CD4-positive, alpha-beta T cell treated with Interleukin-1 beta for 1 hour (primary cell): ENCODE measurements around the gene SNX11.
A peak's percentile ranks its signal among the peaks of the same experiment; 100 is the strongest.
"Not testable (repeated sequence)": the region's sequence is repeated elsewhere in the genome, so short reads cannot be mapped to it uniquely, and the experiment has no call there.

Source experiments
- DNase-seq, 2 donors: peaks; one replicate each; pipeline ENCODE4 v3.0.0-alpha.2; 2020 to 2022

SNX11 gene

GRCh38 chr17:48107137-48108055 is at the start of gene SNX11:
Gene SNX11, plus strand, starts transcription at chr17:48107766. Its CDS starts 4,278 bp downstream, at chr17:48112044.
- peak; percentile 92 to 93 for DNase-seq

- DNase-seq = no peak
Observed at GRCh38 chr17:48058393-48059124, 49.0 kb upstream of the SNX11 start.

- no peak for DNase-seq
Observed at GRCh38 chr17:48059125-48059668, 48.4 kb upstream of the SNX11 start.

GRCh38 chr17:48060249-48060648 is 47.3 kb upstream of the SNX11 start:
- no peak for DNase-seq

GRCh38 chr17:48062273-48062672 is 45.3 kb upstream of the SNX11 start:
- no peak for DNase-seq

GRCh38 chr17:48064638-48065037 is 42.9 kb upstream of the SNX11 start:
- DNase-seq = no peak

GRCh38 chr17:48066192-48066591 is 41.4 kb upstream of the SNX11 start:
- no peak for DNase-seq

GRCh38 chr17:48066656-48067055 is 40.9 kb upstream of the SNX11 start:
- DNase-seq = no peak

GRCh38 chr17:48067245-48067644 is 40.3 kb upstream of the SNX11 start:
- no peak for DNase-seq

GRCh38 chr17:48067808-48068207 is 39.8 kb upstream of the SNX11 start:
- DNase-seq = not testable (repeated sequence)

GRCh38 chr17:48068491-48068961 is 39.0 kb upstream of the SNX11 start:
- no peak for DNase-seq

GRCh38 chr17:48070195-48070594 is 37.4 kb upstream of the SNX11 start:
- no peak for DNase-seq

- no peak for DNase-seq
Observed at GRCh38 chr17:48071654-48072053, 35.9 kb upstream of the SNX11 start.

- DNase-seq = not testable (repeated sequence)
Observed at GRCh38 chr17:48072811-48073210, 34.8 kb upstream of the SNX11 start.

GRCh38 chr17:48073566-48074094 is 33.9 kb upstream of the SNX11 start:
- not testable (repeated sequence) for DNase-seq

GRCh38 chr17:48074322-48075081 is 33.1 kb upstream of the SNX11 start:
- peak; percentile 69 to 78 for DNase-seq

GRCh38 chr17:48077152-48077551 is 30.4 kb upstream of the SNX11 start:
- DNase-seq = not testable (repeated sequence)

GRCh38 chr17:48081858-48082257 is 25.7 kb upstream of the SNX11 start:
- no peak for DNase-seq

GRCh38 chr17:48084932-48085331 is 22.6 kb upstream of the SNX11 start:
- no peak for DNase-seq

GRCh38 chr17:48093341-48094045 is 14.1 kb upstream of the SNX11 start:
- DNase-seq = no peak

- DNase-seq = no peak
Observed at GRCh38 chr17:48095611-48096010, 12.0 kb upstream of the SNX11 start.

GRCh38 chr17:48100160-48100559 is 7.4 kb upstream of the SNX11 start:
- no peak for DNase-seq
